ENCODE measurements around the gene UGT1A8.
A peak's percentile ranks its signal among the peaks of the same experiment; 100 is the strongest.
"Not testable (repeated sequence)": the region's sequence is repeated elsewhere in the genome, so short reads cannot be mapped to it uniquely, and the experiment has no call there.

Gene UGT1A8

GRCh38 chr2:233617476-233617875 lies at the start of gene UGT1A8:
TSS of gene UGT1A8 (plus strand) at chr2:233617633. CDS start at chr2:233617708, 75 bp downstream.
- not testable (repeated sequence) for DNase-seq

GRCh38 chr2:233571001-233571400 lies 46.4 kb upstream of the UGT1A8 start:
- no peak for DNase-seq

- DNase-seq, result no peak
Measured at GRCh38 chr2:233571462-233571861, 46.0 kb upstream of the UGT1A8 start.

- DNase-seq, result no peak
Measured at GRCh38 chr2:233572468-233572867, 45.0 kb upstream of the UGT1A8 start.

GRCh38 chr2:233577341-233577740 lies 40.1 kb upstream of the UGT1A8 start:
- DNase-seq, result not testable (repeated sequence)

- DNase-seq, result not testable (repeated sequence)
Measured at GRCh38 chr2:233583217-233583965, 34.0 kb upstream of the UGT1A8 start.

GRCh38 chr2:233584210-233584609 lies 33.2 kb upstream of the UGT1A8 start:
- DNase-seq, result no peak

- DNase-seq, result no peak
Measured at GRCh38 chr2:233588400-233588799, 29.0 kb upstream of the UGT1A8 start.

- DNase-seq, result not testable (repeated sequence)
Measured at GRCh38 chr2:233592706-233593105, 24.7 kb upstream of the UGT1A8 start.

GRCh38 chr2:233593201-233593600 lies 24.2 kb upstream of the UGT1A8 start:
- DNase-seq, result no peak

GRCh38 chr2:233597522-233597921 lies 19.9 kb upstream of the UGT1A8 start:
- no peak for DNase-seq

- DNase-seq, result no peak
Measured at GRCh38 chr2:233598952-233599351, 18.5 kb upstream of the UGT1A8 start.

- no peak for DNase-seq
Measured at GRCh38 chr2:233600386-233600785, 17.0 kb upstream of the UGT1A8 start.

- DNase-seq, result no peak
Measured at GRCh38 chr2:233602076-233602475, 15.4 kb upstream of the UGT1A8 start.

- no peak for DNase-seq
Measured at GRCh38 chr2:233603520-233603919, 13.9 kb upstream of the UGT1A8 start.

GRCh38 chr2:233604826-233605225 lies 12.6 kb upstream of the UGT1A8 start:
- no peak for DNase-seq

- DNase-seq, result no peak
Measured at GRCh38 chr2:233605680-233606079, 11.8 kb upstream of the UGT1A8 start.

- DNase-seq, result no peak
Measured at GRCh38 chr2:233611284-233611683, 6.1 kb upstream of the UGT1A8 start.

GRCh38 chr2:233620204-233620603 lies 2.8 kb downstream of the UGT1A8 start:
- DNase-seq, result no peak

GRCh38 chr2:233621863-233622262 lies 4.4 kb downstream of the UGT1A8 start:
- not testable (repeated sequence) for DNase-seq

- no peak for DNase-seq
Measured at GRCh38 chr2:233627331-233628025, 10.0 kb downstream of the UGT1A8 start.

- not testable (repeated sequence) for DNase-seq
Measured at GRCh38 chr2:233636306-233636705, 18.9 kb downstream of the UGT1A8 start, which contains the start of gene UGT1A10. TSS of gene UGT1A10 (plus strand) at chr2:233636448. CDS start at chr2:233636523, 75 bp downstream.

- DNase-seq, result no peak
Measured at GRCh38 chr2:233638836-233639235, 21.4 kb downstream of the UGT1A8 start.

- DNase-seq, result peak in 3 of 6 experiments; percentile 3 to 11 (median 6)
Measured at GRCh38 chr2:233639860-233640259, 22.4 kb downstream of the UGT1A8 start.
